K562 (cell line): ENCODE results near the gene MAK. TPM values are rescaled to one million over a fixed set of nuclear protein-coding genes. Genes with fewer than 3 reads are reported as not detected.
A peak's percentile ranks its signal among the peaks of the same experiment; 100 is the strongest.

Source experiments
- ARNT ChIP-seq, 2 experiments: fragments of 450-650 bp; IDR thresholded peaks; 2 replicates each; pipeline ENCODE4 v1.6.1; 2016; ENCODE audit warnings: mild to moderate bottlenecking in 1 of 2
- ATF3 ChIP-seq, 2 experiments: fragments of 450-650 bp in 1 of 2; sonication (generic) in 1 of 2; formaldehyde crosslinking in 1 of 2; IDR thresholded peaks in 1 of 2; conservative IDR thresholded peaks in 1 of 2; 2 replicates each; pipeline versions ENCODE4 v1.6.1 to v1.8.1; 2016 to 2023; ENCODE audit warnings: mild to moderate bottlenecking in 2 of 2, moderate library complexity in 2 of 2, inconsistent platforms in 1 of 2, missing genetic modification reagents in 1 of 2
- ATF7 ChIP-seq: fragments of 450-650 bp; IDR thresholded peaks from 2 replicates; pipeline ENCODE4 v1.7.1; 2014; ENCODE audit warnings: mild to moderate bottlenecking, moderate library complexity
- CHAMP1 ChIP-seq: fragments of 450-650 bp; IDR thresholded peaks from 2 replicates; pipeline ENCODE4 v1.6.1; 2016; ENCODE audit warnings: mild to moderate bottlenecking
- CTBP1 ChIP-seq: fragments of 450-650 bp; IDR thresholded peaks from 2 replicates; pipeline ENCODE4 v1.6.1; 2016; ENCODE audit warnings: borderline replicate concordance
- CTCF ChIP-seq, 3 experiments: IDR thresholded peaks in 2 of 3; conservative IDR thresholded peaks in 1 of 3; 2 replicates each; pipeline ENCODE4 v1.5.1; 2011 to 2012; ENCODE audit warnings: low read length in 3 of 3, mild to moderate bottlenecking in 3 of 3, control low read depth in 2 of 3, improper control_type of control experiment in 1 of 3, inconsistent platforms in 1 of 3, low read depth in 1 of 3, mixed read lengths in 1 of 3, moderate library complexity in 1 of 3; ENCODE audit not compliant: insufficient read depth in 2 of 3
- ESRRA ChIP-seq: fragments of 450-650 bp; IDR thresholded peaks from 2 replicates; pipeline ENCODE4 v1.6.1; 2014; ENCODE audit warnings: low read depth, mild to moderate bottlenecking, moderate library complexity, borderline replicate concordance
- HMBOX1 ChIP-seq: sonication (generic); IDR thresholded peaks from 2 replicates; pipeline ENCODE4 v1.6.1; 2016
- JUN ChIP-seq, 2 experiments: sonication (generic) in 1 of 2; formaldehyde crosslinking in 1 of 2; IDR thresholded peaks; 2 replicates each; pipeline versions ENCODE4 v1.6.1 to v1.8.0; 2012 to 2022; ENCODE audit warnings: borderline replicate concordance in 2 of 2, mild to moderate bottlenecking in 2 of 2, improper control_type of control experiment in 1 of 2, low read depth in 1 of 2, low read length in 1 of 2, missing genetic modification reagents in 1 of 2
- NFRKB ChIP-seq: fragments of 450-650 bp; IDR thresholded peaks from 2 replicates; pipeline ENCODE4 v1.6.1; 2016; ENCODE audit warnings: low read depth
- NR2C1 ChIP-seq, 2 experiments: fragments of 450-650 bp; IDR thresholded peaks; 2 replicates each; pipeline ENCODE4 v1.6.1; 2017; ENCODE audit warnings: mild to moderate bottlenecking in 2 of 2, antibody characterized with exemption in 1 of 2, inconsistent platforms in 1 of 2, missing compliant biosample characterization in 1 of 2, missing genetic modification characterization in 1 of 2
- RBFOX2 ChIP-seq: fragments of 200-400 bp; formaldehyde crosslinking; IDR thresholded peaks from 2 replicates; pipeline ENCODE4 v1.6.1; 2017; ENCODE audit warnings: low read depth, mild to moderate bottlenecking, low read length, moderate library complexity
- SIX5 ChIP-seq, 2 experiments: IDR thresholded peaks; 2 replicates each; pipeline ENCODE4 v1.6.1; 2011; ENCODE audit warnings: low read length in 2 of 2, borderline replicate concordance in 1 of 2, low read depth in 1 of 2, mild to moderate bottlenecking in 1 of 2, moderate library complexity in 1 of 2; ENCODE audit not compliant: insufficient read depth in 1 of 2
- SPI1 ChIP-seq: IDR thresholded peaks from 2 replicates; pipeline ENCODE4 v1.6.1; 2011; ENCODE audit warnings: low read depth, low read length, control low read depth, borderline replicate concordance
- SRF ChIP-seq, 2 experiments: fragments of 250-450, 450-650 bp in 1 of 2; sonication (Bioruptor Pico) in 1 of 2; sonication (generic) in 1 of 2; formaldehyde crosslinking; IDR thresholded peaks; 2 replicates each; pipeline versions ENCODE4 v1.5.0 to v1.5.1; 2020 to 2022; ENCODE audit warnings: mild to moderate bottlenecking in 1 of 2, missing genetic modification reagents in 1 of 2
- TCF15 ChIP-seq: fragments of 250-450 bp; sonication (Bioruptor Pico); IDR thresholded peaks from 2 replicates; pipeline ENCODE4 v1.8.0; 2022; ENCODE audit warnings: moderate library complexity, mild to moderate bottlenecking, inconsistent platforms
- ZNF655 ChIP-seq: fragments of 250-450 bp; sonication (Bioruptor Pico); IDR thresholded peaks from 2 replicates; pipeline ENCODE4 v1.5.0; 2021
- ZNF707 ChIP-seq: fragments of 250-450 bp; sonication (Bioruptor Pico); conservative IDR thresholded peaks from 2 replicates; pipeline ENCODE4 v1.8.0; 2022; ENCODE audit warnings: inconsistent platforms, mild to moderate bottlenecking, moderate library complexity
- polyA plus RNA-seq, 8 experiments: library from polyadenylated mRNA; depleted of rRNA in 4 of 8; stranded (reverse) in 5 of 8; unstranded in 3 of 8; fragments of >200 nt; fragmentation: Nextera tagmentation in 2 of 8; fragmentation: Illumina TruSeq in 1 of 8; extraction: Ambion mirVana in 2 of 8; extraction: Trizol in 1 of 8; gene quantifications; 2 replicates each; pipeline versions ENCODE4 v1.2.1 to v1.2.3, GENCODE V29; 2011 to 2014; ENCODE audit warnings: inconsistent platforms in 1 of 8, missing spikeins in 1 of 8
- total RNA-seq, 7 experiments: library from RNA; depleted of rRNA in 6 of 7; stranded (reverse); fragments of >200 nt in 6 of 7; fragmentation: Illumina TruSeq in 2 of 7; extraction: Trizol in 2 of 7; gene quantifications; 2 replicates each; pipeline versions ENCODE4 v1.2.1 to v1.2.3, GENCODE V29; 2011 to 2021; ENCODE audit warnings: low replicate concordance in 1 of 7

Gene MAK
- total and polyA plus RNA-seq, 9 of the 15 experiments (the other 6 are each of a cell fraction or from before 2014, with no cell fraction given): 0.25 to 1.1 (median 0.53) TPM

GRCh38 chr6:10861086-10861485 is 22.7 kb upstream of the MAK start (continued):
- no peak for TF ChIP-seq ZNF655 (CRISPR knock-in tag)
- TF ChIP-seq ATF3 (IDR thresholded peaks at IDR 0.05): peak; percentile 59
- TF ChIP-seq ATF3 (CRISPR knock-in tag; conservative IDR thresholded peaks at IDR 0.05): no peak
- no peak for TF ChIP-seq CHAMP1
- TF ChIP-seq RBFOX2: no peak
- no peak for TF ChIP-seq TCF15 (CRISPR knock-in tag)
- no peak for TF ChIP-seq NFRKB
- TF ChIP-seq ESRRA: peak; percentile 27; the same call in 1 of the 2 replicates
- peak; percentile 20; the same call in 1 of the 2 replicates for TF ChIP-seq SPI1
- 0 out of 2 replicates have a peak, but pooled peaks have one; percentile 9 for TF ChIP-seq JUN (IDR thresholded peaks at IDR 0.05; ENCODE audit: borderline replicate concordance, low read depth, low read length)
- TF ChIP-seq JUN (CRISPR knock-in tag; IDR thresholded peaks at IDR 0.05; ENCODE audit: borderline replicate concordance): no peak
- TF ChIP-seq CTCF (IDR thresholded peaks at IDR 0.05 in 2 of 3, conservative IDR thresholded peaks at IDR 0.05 in 1 of 3; ENCODE audit: insufficient read depth in 2 of 3, low read depth in 1 of 3, low read length in 3 of 3): no peak
- no peak for TF ChIP-seq SIX5 (IDR thresholded peaks at IDR 0.05; ENCODE audit: borderline replicate concordance in 1 of 2, insufficient read depth in 1 of 2, low read depth in 1 of 2, low read length in 2 of 2)
- peak in 1 of 2 experiments; percentile 72; a peak in 1 of 4 replicates for TF ChIP-seq SRF (CRISPR knock-in tag; IDR thresholded peaks at IDR 0.05)
- TF ChIP-seq NR2C1 (IDR thresholded peaks at IDR 0.05): no peak
- peak; percentile 12; the same call in 1 of the 2 replicates for TF ChIP-seq NR2C1 (tag; IDR thresholded peaks at IDR 0.05)
- TF ChIP-seq ARNT (IDR thresholded peaks at IDR 0.05): no peak
- TF ChIP-seq CTBP1: peak; percentile 42; the same call in 1 of the 2 replicates
- no peak; the same call in 1 of the 2 replicates for TF ChIP-seq HMBOX1
- peak; percentile 75 for TF ChIP-seq ATF7
- TF ChIP-seq ZNF707 (CRISPR knock-in tag): no peak
